Uterus (tissue), 2 donors: ENCODE measurements around the gene KIF9.

ENCODE experiments used
- POLR2A ChIP-seq, 2 donors: fragments of 450-650 bp; IDR thresholded peaks; one replicate each; pipeline ENCODE4 v1.6.1; 2016; ENCODE audit warnings: antibody characterized with exemption in 2 of 2, mild to moderate bottlenecking in 1 of 2, moderate library complexity in 1 of 2
- TF ChIP-seq, protein P1 (sequence below), 4 experiments: fragments of 200-600 bp in 2 of 4; fragments of 450-650 bp in 2 of 4; sonication (generic) in 2 of 4; IDR thresholded peaks; one replicate each; pipeline ENCODE4 v1.5.1; 2016 to 2019; ENCODE audit warnings: antibody characterized with exemption in 4 of 4, mild to moderate bottlenecking in 2 of 4, moderate library complexity in 1 of 4

DNA sequence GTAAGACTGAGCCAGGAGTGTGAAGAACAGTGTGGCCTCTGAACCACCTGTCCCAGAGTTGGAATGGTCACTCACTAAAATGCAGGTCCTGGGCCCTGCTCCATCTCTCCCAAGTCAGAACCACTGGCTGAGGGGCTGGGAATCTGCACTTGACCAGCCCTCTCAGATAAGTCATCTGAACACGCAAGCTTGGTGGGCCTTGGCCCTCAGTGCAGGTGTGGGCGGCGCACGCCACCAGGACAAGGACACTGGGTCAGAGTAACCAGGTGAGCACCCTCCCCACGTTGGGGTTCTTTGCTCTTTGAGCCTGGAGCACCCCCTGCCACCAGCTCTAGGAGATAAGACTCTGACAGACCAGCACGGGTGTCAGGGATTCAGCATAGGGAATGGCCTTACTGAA lies 42.7 kb downstream of the KIF9 start:
- TF ChIP-seq, protein P1, sequence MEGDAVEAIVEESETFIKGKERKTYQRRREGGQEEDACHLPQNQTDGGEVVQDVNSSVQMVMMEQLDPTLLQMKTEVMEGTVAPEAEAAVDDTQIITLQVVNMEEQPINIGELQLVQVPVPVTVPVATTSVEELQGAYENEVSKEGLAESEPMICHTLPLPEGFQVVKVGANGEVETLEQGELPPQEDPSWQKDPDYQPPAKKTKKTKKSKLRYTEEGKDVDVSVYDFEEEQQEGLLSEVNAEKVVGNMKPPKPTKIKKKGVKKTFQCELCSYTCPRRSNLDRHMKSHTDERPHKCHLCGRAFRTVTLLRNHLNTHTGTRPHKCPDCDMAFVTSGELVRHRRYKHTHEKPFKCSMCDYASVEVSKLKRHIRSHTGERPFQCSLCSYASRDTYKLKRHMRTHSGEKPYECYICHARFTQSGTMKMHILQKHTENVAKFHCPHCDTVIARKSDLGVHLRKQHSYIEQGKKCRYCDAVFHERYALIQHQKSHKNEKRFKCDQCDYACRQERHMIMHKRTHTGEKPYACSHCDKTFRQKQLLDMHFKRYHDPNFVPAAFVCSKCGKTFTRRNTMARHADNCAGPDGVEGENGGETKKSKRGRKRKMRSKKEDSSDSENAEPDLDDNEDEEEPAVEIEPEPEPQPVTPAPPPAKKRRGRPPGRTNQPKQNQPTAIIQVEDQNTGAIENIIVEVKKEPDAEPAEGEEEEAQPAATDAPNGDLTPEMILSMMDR (IDR thresholded peaks at IDR 0.05) = no peak
- TF ChIP-seq POLR2A (IDR thresholded peaks at IDR 0.05) = no peak
